ENCODE measurements around the gene KIRREL2. TPM values are rescaled to one million over a fixed set of nuclear protein-coding genes. Genes with fewer than 3 reads are reported as not detected.
"Not testable (repeated sequence)": the region's sequence is repeated elsewhere in the genome, so short reads cannot be mapped to it uniquely, and the experiment has no call there.

KIRREL2 gene
- total RNA-seq, 1 experiment from 2014 or later = 0.26 TPM

DNA sequence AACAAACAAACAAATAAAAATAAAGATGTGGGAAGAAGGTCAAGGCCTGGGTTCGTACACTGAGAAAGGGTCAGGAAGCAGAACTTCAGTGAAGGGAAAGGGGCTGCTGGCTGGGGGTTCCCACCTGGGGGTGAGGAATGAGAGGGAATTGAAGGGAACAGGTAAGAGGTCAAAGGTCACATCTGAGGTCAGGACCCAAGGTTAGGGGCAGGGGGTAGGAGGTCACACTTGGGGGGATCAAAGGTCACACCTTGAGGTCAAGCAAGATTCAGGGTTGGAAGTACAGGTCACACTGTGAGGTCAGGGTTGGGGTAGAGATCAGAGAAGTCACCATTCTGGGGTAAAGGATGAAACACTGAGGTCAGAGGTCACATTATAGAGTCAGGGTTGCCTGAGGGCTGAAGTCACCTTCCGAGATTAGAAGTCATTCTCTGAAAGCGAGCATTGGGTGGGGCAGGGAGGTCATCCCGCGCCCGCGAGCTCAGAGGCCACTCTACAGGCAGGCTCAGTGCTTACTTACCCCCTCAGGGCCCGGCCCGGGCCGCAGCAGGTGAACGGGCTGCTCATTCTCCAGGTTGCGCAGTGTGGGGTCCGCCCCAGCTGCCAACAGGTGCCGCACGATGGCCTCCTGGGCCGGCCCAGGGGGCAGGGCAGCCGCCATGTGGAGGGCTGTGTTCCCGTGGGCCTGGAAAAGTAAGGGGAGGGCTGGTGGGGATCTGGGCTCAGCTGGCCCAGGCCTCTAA lies 32.8 kb downstream of the KIRREL2 start:
- H3K36me3 Mint-ChIP-seq (ENCODE audit: insufficient read depth, unreplicated experiment) = peaks cover 45% of the 10 kb centered on the region
- CTCF ChIA-PET = no interaction called here
- no peak overlapping the region for H3K4me3 Mint-ChIP-seq (ENCODE audit: low read depth, unreplicated experiment)
- intact Hi-C loops (cut with micrococcal nuclease; ENCODE audit: unreplicated experiment) = loop anchor here (2.0 kb wide), 1 partner anchor 47 kb away; the partner anchor contains the start of gene LRFN3
- TF ChIP-seq, protein P1, sequence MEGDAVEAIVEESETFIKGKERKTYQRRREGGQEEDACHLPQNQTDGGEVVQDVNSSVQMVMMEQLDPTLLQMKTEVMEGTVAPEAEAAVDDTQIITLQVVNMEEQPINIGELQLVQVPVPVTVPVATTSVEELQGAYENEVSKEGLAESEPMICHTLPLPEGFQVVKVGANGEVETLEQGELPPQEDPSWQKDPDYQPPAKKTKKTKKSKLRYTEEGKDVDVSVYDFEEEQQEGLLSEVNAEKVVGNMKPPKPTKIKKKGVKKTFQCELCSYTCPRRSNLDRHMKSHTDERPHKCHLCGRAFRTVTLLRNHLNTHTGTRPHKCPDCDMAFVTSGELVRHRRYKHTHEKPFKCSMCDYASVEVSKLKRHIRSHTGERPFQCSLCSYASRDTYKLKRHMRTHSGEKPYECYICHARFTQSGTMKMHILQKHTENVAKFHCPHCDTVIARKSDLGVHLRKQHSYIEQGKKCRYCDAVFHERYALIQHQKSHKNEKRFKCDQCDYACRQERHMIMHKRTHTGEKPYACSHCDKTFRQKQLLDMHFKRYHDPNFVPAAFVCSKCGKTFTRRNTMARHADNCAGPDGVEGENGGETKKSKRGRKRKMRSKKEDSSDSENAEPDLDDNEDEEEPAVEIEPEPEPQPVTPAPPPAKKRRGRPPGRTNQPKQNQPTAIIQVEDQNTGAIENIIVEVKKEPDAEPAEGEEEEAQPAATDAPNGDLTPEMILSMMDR (IDR thresholded peaks at IDR 0.05; ENCODE audit: unreplicated experiment) = no peak
- no peaks in the 10 kb centered on the region for H3K9me3 Mint-ChIP-seq (ENCODE audit: low read depth, unreplicated experiment)
- no peaks in the 10 kb centered on the region for H3K27me3 Mint-ChIP-seq (ENCODE audit: unreplicated experiment)
- no peak for DNase-seq
- no peak overlapping the region for H3K27ac Mint-ChIP-seq (ENCODE audit: unreplicated experiment)
- BruUV-seq (replicated peaks) = no TSS peak
- no peaks in the 10 kb centered on the region for H3K4me1 Mint-ChIP-seq (ENCODE audit: low read depth, unreplicated experiment)

GRCh38 chr19:35890113-35890650 lies 33.5 kb downstream of the KIRREL2 start:
- intact Hi-C loops (cut with micrococcal nuclease; ENCODE audit: unreplicated experiment) = no loop called here
- CTCF ChIA-PET = no interaction called here
- no peak overlapping the region for H3K27ac Mint-ChIP-seq (ENCODE audit: unreplicated experiment)
- DNase-seq = no peak
- no peak overlapping the region for H3K4me3 Mint-ChIP-seq (ENCODE audit: low read depth, unreplicated experiment)
- no peaks in the 10 kb centered on the region for H3K4me1 Mint-ChIP-seq (ENCODE audit: low read depth, unreplicated experiment)
- no peaks in the 10 kb centered on the region for H3K9me3 Mint-ChIP-seq (ENCODE audit: low read depth, unreplicated experiment)
- no peaks in the 10 kb centered on the region for H3K27me3 Mint-ChIP-seq (ENCODE audit: unreplicated experiment)
- no TSS peak for BruUV-seq (replicated peaks)
- TF ChIP-seq, protein P1 (IDR thresholded peaks at IDR 0.05; ENCODE audit: unreplicated experiment) = no peak
- peaks cover 45% of the 10 kb centered on the region for H3K36me3 Mint-ChIP-seq (ENCODE audit: insufficient read depth, unreplicated experiment)

- H3K4me3 Mint-ChIP-seq (ENCODE audit: low read depth, unreplicated experiment); H3K27me3 Mint-ChIP-seq (ENCODE audit: unreplicated experiment); H3K27ac Mint-ChIP-seq (ENCODE audit: unreplicated experiment); BruUV-seq (replicated peaks); intact Hi-C loops (cut with micrococcal nuclease; ENCODE audit: unreplicated experiment); CTCF ChIA-PET; H3K4me1 Mint-ChIP-seq (ENCODE audit: low read depth, unreplicated experiment); DNase-seq; H3K9me3 Mint-ChIP-seq (ENCODE audit: low read depth, unreplicated experiment): not testable (repeated sequence)
- H3K36me3 Mint-ChIP-seq (ENCODE audit: insufficient read depth, unreplicated experiment) = peaks cover 45% of the 10 kb centered on the region
Measured at GRCh38 chr19:35891819-35892218, 35.1 kb downstream of the KIRREL2 start.

DNA sequence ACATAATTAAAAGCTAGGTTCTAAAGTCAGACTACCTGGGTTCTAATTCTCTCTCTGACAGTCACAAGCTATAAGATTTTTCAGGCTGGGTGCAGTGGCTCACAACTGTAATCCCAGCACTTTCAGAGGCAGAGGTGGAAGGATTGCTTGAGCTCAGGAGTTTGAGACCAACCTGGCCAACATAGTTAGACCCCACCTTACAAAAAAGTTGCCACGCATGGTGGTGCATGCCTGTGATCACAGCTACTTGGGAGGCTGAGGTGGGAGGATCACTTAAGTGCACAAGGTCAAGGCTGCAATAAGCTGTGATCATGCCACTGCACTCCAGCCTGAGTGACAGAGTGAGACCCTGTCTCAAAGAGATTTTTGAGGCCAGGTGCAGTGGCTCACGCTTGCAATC lies 37.6 kb downstream of the KIRREL2 start:
- TF ChIP-seq, protein P1 (IDR thresholded peaks at IDR 0.05; ENCODE audit: unreplicated experiment) = no peak
- intact Hi-C loops (cut with micrococcal nuclease; ENCODE audit: unreplicated experiment) = no loop called here
- no peaks in the 10 kb centered on the region for H3K9me3 Mint-ChIP-seq (ENCODE audit: low read depth, unreplicated experiment)
- no TSS peak for BruUV-seq (replicated peaks)
- CTCF ChIA-PET = interaction anchor here (0.7 kb wide), 1 partner anchor 48 kb away, joined by 3 read pairs; no protein-coding TSS in a partner anchor
- peaks cover 40% of the 10 kb centered on the region for H3K36me3 Mint-ChIP-seq (ENCODE audit: insufficient read depth, unreplicated experiment)
- H3K4me1 Mint-ChIP-seq (ENCODE audit: low read depth, unreplicated experiment) = no peaks in the 10 kb centered on the region
- DNase-seq = no peak
- H3K27me3 Mint-ChIP-seq (ENCODE audit: unreplicated experiment) = no peaks in the 10 kb centered on the region
- no peak overlapping the region for H3K4me3 Mint-ChIP-seq (ENCODE audit: low read depth, unreplicated experiment)
- H3K27ac Mint-ChIP-seq (ENCODE audit: unreplicated experiment) = no peak overlapping the region
